Activated T-cell treated with anti-CD3 and anti-CD28 coated beads for 48 hours (primary cell): ENCODE measurements around the gene VSNL1.

ENCODE experiments used
- DNase-seq: peaks from one replicate; pipeline ENCODE4 v3.0.0-alpha.2; 2020; ENCODE audit warnings: low read depth

Gene VSNL1

GRCh38 chr2:17646081-17646554, 105.6 kb downstream of the VSNL1 start:
- peak; percentile 24 for DNase-seq

DNA sequence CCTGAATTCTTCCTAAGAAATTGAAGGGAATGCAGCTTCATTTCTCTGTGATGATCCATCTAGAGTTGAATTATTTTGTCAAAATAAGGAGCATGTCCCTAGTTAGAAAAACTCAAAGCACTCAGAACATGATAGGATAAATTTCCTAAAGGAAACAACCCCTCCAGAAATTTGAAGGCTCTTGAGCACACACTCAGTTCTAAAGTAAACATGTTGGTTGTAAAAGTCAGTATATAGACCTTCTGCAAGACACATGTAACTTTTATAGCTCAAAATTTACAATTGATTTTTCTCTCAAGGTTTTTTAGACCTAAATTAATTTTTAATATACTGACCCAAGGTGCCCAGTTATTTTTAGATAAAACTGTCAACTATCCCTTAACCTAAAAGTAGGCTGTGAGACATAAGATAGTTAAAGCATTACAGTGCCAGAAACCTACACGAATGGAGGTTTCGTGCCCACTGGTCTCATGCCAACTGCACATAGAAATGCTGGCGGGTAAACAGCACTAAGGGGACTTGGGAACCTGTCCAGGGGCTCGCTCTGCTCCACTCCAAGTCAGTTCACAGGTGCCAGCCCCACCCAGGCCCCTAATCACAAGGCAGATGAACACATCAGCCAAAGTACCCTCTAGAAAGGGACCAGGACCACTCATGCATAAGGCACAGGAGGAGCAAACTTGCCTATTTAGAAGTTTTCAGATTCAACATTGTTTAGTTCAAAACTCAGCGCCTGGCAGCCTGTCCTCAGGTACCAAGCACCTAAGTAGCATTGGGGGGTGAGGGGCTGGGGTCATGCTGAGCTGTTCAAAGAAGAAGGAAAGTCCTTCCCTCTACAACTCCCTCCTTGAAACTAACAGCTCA, 106.6 kb downstream of the VSNL1 start:
- no peak for DNase-seq

DNA sequence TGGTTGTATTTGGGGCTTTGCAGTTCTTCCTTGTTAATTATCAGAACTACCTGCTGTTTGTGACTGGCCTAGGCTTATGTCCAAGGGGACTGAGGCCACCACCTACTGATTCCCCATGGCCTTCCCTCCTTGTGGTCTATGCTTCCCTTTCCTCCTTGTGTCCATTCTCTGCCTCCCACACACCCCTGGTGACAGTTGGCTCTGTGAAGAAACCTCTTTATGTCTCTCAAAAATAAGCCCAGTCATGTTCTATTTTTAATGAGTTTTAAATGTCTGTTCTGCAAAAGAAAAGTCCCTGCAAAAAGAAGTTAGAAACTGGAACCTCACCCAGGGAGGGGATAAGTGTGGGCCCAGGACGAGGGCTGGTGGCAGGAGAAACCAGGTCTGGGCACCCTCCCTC, 108.1 kb downstream of the VSNL1 start:
- no peak for DNase-seq

- DNase-seq: no peak
Measured at GRCh38 chr2:17649026-17649425, 108.5 kb downstream of the VSNL1 start.

- DNase-seq: no peak
Measured at GRCh38 chr2:17652681-17653394, 112.3 kb downstream of the VSNL1 start.

DNA sequence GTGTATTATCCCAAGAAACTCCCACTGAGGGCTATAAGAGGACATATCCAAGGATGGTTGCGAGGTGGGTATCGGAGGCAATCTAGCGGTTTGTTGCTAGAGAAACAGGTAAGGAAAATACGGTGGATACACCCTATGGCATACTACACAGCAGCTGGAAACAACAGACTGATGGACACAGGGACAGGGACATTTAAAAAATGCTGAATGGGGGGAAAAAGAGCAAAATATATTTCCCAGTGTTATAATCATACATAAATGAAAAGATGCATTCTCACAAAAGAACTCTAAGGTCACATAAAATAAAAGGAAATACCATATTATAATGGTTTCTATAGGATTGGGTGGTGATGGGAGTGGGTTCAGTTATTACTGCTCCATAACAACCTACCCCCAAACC, 117.3 kb downstream of the VSNL1 start:
- no peak for DNase-seq

DNA sequence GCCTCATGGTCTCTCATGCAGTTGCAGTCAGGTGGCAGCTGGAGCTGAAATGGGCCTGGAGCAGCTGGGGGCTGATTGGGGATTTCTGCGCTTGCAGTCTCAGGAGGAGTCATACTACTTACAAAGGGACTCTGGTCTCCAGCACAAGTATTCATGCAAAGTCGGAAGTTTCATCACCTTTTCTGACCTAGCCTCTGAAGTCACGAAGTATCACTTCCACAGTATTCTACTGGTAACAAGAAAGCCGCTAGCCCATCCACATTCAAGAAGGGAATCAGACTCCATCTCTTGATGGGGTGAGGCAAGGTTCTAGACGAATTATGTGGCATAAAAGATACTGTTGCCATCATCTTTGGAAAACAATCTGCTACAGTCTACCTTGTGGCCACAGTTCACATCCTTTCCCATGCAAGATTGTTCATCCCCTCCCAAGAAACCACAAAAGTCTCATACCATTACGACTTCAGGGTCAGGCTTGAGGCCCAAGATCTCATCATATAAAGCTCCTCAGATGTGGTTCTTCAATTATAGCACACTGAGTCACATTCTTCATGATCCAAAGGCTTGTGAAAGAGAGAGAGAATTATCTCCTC, 117.9 kb downstream of the VSNL1 start:
- no peak for DNase-seq

DNA sequence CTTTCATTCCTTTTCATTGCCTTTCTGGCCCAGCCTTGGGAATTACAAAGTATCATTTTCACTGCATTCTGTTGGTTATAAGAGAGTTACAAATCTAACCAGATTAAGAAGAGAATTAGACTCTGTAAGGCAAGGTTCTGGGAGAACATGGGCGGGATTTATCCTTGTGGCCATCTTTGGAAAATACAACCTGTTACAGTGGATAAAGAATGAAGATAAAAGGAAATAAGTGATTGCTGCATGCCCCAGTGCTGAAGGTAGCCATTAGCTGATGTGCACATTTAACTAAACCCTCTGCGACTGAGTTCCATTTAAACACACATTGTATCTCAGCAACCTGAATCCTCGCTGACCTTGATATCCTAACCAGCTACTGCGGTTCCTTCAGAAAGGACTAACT, 119.7 kb downstream of the VSNL1 start:
- DNase-seq: no peak

GRCh38 chr2:17661460-17661859, 121.0 kb downstream of the VSNL1 start:
- no peak for DNase-seq

DNA sequence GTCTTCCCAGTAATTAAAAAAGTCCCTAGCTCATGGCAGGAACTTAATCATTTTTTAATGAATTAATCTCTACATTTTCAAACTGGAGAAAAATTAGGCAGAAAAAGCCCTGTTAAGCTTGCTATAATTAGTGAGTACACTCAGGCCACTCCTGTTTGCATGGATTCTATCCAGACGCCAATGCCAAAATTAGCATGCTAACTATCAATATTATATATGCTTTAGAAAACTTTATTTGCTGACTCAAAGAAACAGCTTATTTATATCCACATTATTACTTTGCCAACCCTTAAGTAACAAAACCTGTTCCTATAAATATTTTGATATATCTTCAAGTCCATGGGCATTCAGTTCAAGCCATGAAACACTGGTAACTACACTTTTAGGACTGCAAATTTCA, 122.2 kb downstream of the VSNL1 start:
- no peak for DNase-seq

GRCh38 chr2:17664534-17664933, 124.0 kb downstream of the VSNL1 start:
- DNase-seq: no peak

DNA sequence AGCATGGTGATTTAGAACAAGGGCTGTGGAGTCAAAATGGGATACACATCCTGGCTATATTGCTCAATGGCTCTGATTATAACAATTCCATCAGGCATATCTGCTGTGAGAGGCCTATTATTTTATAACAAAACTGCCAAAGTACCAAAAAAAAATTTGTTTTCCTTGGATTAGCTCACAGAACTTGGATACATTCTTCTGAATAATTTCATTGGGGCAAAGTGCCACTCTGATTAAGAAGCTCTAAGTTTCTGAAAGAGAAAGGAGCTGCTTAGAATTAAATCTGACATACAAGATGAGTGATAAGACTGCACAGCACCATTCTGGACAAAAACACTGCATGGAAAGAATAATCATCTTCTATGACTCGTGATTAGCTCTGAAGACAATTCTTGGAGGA, 127.4 kb downstream of the VSNL1 start:
- no peak for DNase-seq

GRCh38 chr2:17672583-17673317, 132.3 kb downstream of the VSNL1 start:
- no peak for DNase-seq

- no peak for DNase-seq
Measured at GRCh38 chr2:17674817-17675216, 134.3 kb downstream of the VSNL1 start.

DNA sequence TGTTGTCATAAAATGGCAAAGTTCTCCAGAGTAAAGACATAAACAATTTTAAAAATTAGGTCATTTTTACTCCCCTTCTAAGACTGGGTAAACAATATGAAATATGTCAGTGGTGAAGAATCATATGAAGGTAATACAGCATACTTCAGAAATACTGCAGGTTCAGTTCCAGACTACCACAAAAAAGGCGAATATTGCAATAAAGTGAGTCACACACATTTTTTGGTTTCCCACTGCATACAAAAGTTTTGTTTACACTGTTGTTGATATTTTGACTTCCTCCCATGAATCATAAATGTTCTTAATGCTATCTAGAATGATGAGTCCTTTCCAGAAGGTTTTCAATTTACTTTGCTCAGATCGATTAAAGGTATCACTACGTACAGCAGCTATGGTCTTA, 139.6 kb downstream of the VSNL1 start:
- no peak for DNase-seq

DNA sequence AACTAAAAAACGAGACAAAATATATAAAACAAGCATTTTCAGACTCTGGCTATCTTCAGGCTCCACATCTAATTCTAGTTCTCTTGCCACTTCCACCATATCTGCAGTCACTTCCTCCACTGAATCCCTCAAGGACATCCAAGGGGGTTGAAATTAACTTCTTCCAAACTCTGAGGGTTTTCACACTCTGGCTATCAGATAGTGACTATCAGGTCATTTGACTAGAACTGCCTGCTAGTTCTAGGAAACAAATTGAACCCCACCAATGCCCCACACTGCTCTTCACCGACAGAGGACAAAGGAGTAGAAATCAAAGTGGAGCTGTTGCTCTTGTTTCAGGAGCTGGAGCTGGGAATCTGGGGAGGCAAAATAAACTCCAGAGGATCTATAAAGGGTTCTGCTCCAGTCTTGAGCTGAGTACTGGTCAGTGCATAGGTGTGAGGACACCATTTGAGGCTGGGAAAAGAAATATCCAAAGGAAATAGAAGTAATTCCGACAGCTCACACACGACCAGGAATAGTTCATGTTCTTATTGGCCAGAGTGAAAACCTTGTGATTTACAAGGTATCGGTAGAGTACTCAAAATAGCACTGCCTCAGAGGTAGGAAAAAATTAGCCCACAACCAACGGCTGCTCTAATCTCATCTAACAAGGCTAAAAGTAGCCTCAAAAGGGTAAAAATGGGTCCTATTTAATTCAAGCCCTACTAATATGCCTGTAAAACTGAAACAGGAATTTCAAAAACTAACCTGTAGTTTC, 141.8 kb downstream of the VSNL1 start:
- no peak for DNase-seq

DNA sequence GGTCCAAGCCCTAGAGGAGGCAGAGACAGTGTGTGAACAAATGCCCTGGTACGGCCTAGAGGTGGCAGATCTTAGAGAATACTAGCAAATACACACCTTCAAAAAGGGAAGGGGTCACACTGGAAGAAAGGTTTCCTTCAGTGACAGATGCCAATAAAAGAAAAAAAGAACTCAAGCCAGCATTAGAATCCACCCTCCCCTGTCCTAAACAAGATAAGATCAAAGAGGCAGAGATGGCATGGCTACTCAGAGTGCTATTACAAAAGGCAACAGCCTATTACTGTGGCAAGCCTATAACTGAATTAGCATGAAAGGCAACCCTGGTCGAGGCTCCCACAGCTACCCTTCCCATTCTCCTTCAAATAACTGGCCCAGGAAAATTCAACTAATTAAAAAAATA, 143.5 kb downstream of the VSNL1 start:
- no peak for DNase-seq

DNA sequence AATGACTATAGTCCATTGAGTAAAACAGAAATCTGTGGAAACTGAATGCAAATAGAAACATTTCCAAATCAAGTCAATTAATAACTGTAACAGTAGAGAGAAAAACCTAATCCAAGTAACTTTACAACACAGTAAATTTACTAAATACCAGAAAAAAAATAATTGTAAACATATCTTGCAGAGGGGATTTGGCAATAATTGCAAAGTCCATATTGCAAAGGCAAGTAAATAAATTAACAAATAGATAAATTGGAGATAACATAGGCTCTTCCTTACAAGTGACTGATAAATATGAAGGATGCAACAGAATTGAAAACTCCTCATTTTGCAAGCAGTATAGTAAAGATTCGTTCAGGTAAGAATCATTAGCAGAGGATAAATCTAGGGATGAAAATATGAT, 148.1 kb downstream of the VSNL1 start:
- DNase-seq: no peak

GRCh38 chr2:17689010-17689409, 148.5 kb downstream of the VSNL1 start:
- DNase-seq: no peak

DNA sequence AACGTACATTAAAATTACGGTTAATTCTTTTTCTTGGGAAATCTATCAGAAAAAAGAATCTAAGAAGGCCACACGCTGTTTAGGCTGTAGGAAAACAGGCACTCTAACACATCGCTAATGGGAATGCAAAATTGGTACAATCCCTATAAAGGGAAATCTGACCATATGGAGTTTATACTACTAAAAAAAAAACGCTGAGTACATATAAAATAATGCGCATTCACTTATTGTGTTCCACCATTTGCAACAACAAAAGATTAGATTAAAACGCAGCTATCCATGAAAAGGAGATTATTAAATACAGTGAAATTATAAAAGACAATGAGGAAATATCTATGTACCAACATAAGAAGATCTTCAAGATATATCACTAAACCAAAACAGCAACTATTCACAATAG, 150.3 kb downstream of the VSNL1 start:
- DNase-seq: no peak
